K562 (cell line): ENCODE data around the gene KIAA1614. TPM values are rescaled to one million over a fixed set of nuclear protein-coding genes. Genes with fewer than 3 reads are reported as not detected.

Experiments used
- ATAC-seq: fragments of 200-7000 bp; cut with Tn5 transposase; 3 replicates; pipeline ENCODE4 v1.9.1; 2020; ENCODE audit warnings: moderate library complexity
- BruUV-seq: library from RNA; stranded (reverse); fragments of 400-500 nt; replicated peaks from 2 replicates; lab custom pipeline; 2021; lab: Mats Ljungman, UMichigan
- CTCF ChIA-PET: fragments of 300-600 bp; formaldehyde crosslinking; extraction: SDS; loops from one replicate; lab custom pipeline; 2021; ENCODE audit warnings: low intra/inter-chr PET ratio; lab: Yijun Ruan, JAX
- POLR2A ChIA-PET: fragments of 300-600, 350-650 bp; sonication (Branson Sonifier 250); formaldehyde crosslinking; extraction: SDS; loops from one replicate; lab custom pipeline; 2021; ENCODE audit warnings: antibody characterized with exemption, inconsistent platforms; lab: Yijun Ruan, JAX
- DNase-seq, 4 experiments: peaks; one replicate each; pipeline versions ENCODE4 v3.0.0 to v3.0.0-alpha.2; 2011 to 2018; ENCODE audit warnings: low spot score in 3 of 4, mixed read lengths in 3 of 4; ENCODE audit errors: extremely low read depth in 1 of 4
- FAIRE-seq: peaks from 2 replicates; lab custom pipeline; 2011; peaks lifted over from hg19 to GRCh38; lab: Jason Lieb, UNC
- H2AFZ ChIP-seq: 2 replicates; pipeline ENCODE4 v1.6.0; 2011; ENCODE audit warnings: low read depth, low read length, control low read depth, inconsistent platforms
- H3K27ac ChIP-seq: fragments of 200-600 bp; 3 replicates; pipeline ENCODE4 v1.8.0; 2011; ENCODE audit warnings: low read depth, mild to moderate bottlenecking, control low read depth, inconsistent platforms, low read length, moderate library complexity, mixed read lengths; ENCODE audit errors: extremely low read depth
- H3K27me3 ChIP-seq, 2 experiments: fragments of 300-600 bp in 1 of 2; 2 replicates in 1 of 2; 3 replicates in 1 of 2; pipeline versions ENCODE4 v1.6.0 to v1.8.0; 2011; ENCODE audit warnings: inconsistent platforms in 2 of 2, low read length in 2 of 2, mild to moderate bottlenecking in 1 of 2, mixed read lengths in 1 of 2, moderate library complexity in 1 of 2; ENCODE audit not compliant: control insufficient read depth in 2 of 2, insufficient read depth in 2 of 2
- H3K36me3 ChIP-seq: fragments of 300-600 bp; 3 replicates; pipeline ENCODE4 v1.8.0; 2011; ENCODE audit warnings: mild to moderate bottlenecking, low read length, inconsistent platforms; ENCODE audit not compliant: control insufficient read depth, insufficient read depth
- H3K4me1 ChIP-seq, 2 experiments: fragments of 200-600 bp in 1 of 2; replicated peaks in 1 of 2; 2 replicates in 1 of 2; 3 replicates in 1 of 2; pipeline versions ENCODE4 v1.5.1 to v1.8.0; 2011; ENCODE audit warnings: inconsistent platforms in 2 of 2, low read length in 2 of 2, mild to moderate bottlenecking in 1 of 2, mixed read lengths in 1 of 2, moderate library complexity in 1 of 2; ENCODE audit not compliant: control insufficient read depth in 2 of 2, insufficient read depth in 2 of 2
- H3K4me2 ChIP-seq: 2 replicates; pipeline ENCODE4 v1.6.1; 2011; ENCODE audit warnings: low read length, control low read depth, inconsistent platforms, mixed read lengths; ENCODE audit not compliant: insufficient read depth
- H3K4me3 ChIP-seq: fragments of 200-600 bp; sonication (generic), shearing (Covaris generic); 2 replicates; pipeline ENCODE4 v1.5.1; 2016; ENCODE audit warnings: control low read depth, inconsistent platforms
- H3K79me2 ChIP-seq: fragments of 200-600 bp; 3 replicates; pipeline ENCODE4 v1.8.0; 2011; ENCODE audit warnings: low read length, inconsistent platforms; ENCODE audit not compliant: control insufficient read depth, insufficient read depth
- H3K9ac ChIP-seq, 2 experiments: 2 replicates each; pipeline versions ENCODE4 v1.6.0 to v1.6.1; 2011; ENCODE audit warnings: low read depth in 2 of 2, low read length in 2 of 2, control low read depth in 1 of 2, inconsistent platforms in 1 of 2, mild to moderate bottlenecking in 1 of 2, mixed read lengths in 1 of 2; ENCODE audit not compliant: insufficient read depth in 1 of 2
- H3K9me1 ChIP-seq: one replicate; pipeline ENCODE4 v1.6.0; 2011; ENCODE audit warnings: inconsistent platforms, mild to moderate bottlenecking, low read length, moderate library complexity; ENCODE audit not compliant: control insufficient read depth, insufficient read depth
- H3K9me3 ChIP-seq: replicated peaks from 2 replicates; pipeline ENCODE4 v1.5.1; 2011; ENCODE audit warnings: low read depth, low read length, inconsistent platforms; ENCODE audit not compliant: control insufficient read depth, insufficient read depth
- H4K20me1 ChIP-seq: replicated peaks from 2 replicates; pipeline ENCODE4 v1.6.1; 2011; ENCODE audit warnings: low read length, inconsistent platforms, mixed read lengths; ENCODE audit not compliant: control insufficient read depth, insufficient read depth
- CREBBP ChIP-seq: IDR thresholded peaks from one replicate; pipeline ENCODE4 v1.6.1; 2012; ENCODE audit warnings: low read depth, mild to moderate bottlenecking, control low read depth, inconsistent platforms, low read length
- FOXA3 ChIP-seq, 2 experiments: fragments of 450-650 bp in 1 of 2; sonication (generic) in 1 of 2; formaldehyde crosslinking; IDR thresholded peaks in 1 of 2; conservative IDR thresholded peaks in 1 of 2; 2 replicates each; pipeline versions ENCODE4 v1.4.0 to v1.8.0; 2020 to 2022; ENCODE audit warnings: mild to moderate bottlenecking in 2 of 2, missing genetic modification reagents in 1 of 2
- GATA2 ChIP-seq: sonication (generic); formaldehyde crosslinking; IDR thresholded peaks from 2 replicates; pipeline ENCODE4 v1.4.0; 2020; ENCODE audit warnings: mild to moderate bottlenecking, missing genetic modification reagents
- STAT5A ChIP-seq: IDR thresholded peaks from 2 replicates; pipeline ENCODE4 v1.6.1; 2012; ENCODE audit warnings: low read length, inconsistent platforms, borderline replicate concordance
- WHSC1 ChIP-seq: IDR thresholded peaks from one replicate; pipeline ENCODE4 v1.6.1; 2012; ENCODE audit warnings: low read length, control low read depth, inconsistent platforms
- WGBS: fragments of 100-300 bp; shearing (Covaris generic); methylation state at CpG from one replicate; pipeline ENCODE4 v1.1.6; 2016; ENCODE audit warnings: low coverage, mixed read lengths; ENCODE audit not compliant: insufficient coverage; ENCODE audit errors: missing lambda C conversion rate; 5-methylcytosine and 5-hydroxymethylcytosine counted together
- in situ Hi-C: fragments of 300-500 bp; cut with MboI; formaldehyde crosslinking; loops from 4 replicates; pipeline ENCODE4 v1.15.0; 2018; ENCODE audit warnings: inconsistent platforms, mixed read lengths
- intact Hi-C: fragments of 100-400 bp; cut with micrococcal nuclease; formaldehyde crosslinking; loops from 2 replicates; pipeline ENCODE4 v1.14.2; 2022
- polyA plus RNA-seq, 8 experiments: library from polyadenylated mRNA; depleted of rRNA in 4 of 8; stranded (reverse) in 5 of 8; unstranded in 3 of 8; fragments of >200 nt; fragmentation: Nextera tagmentation in 2 of 8; fragmentation: Illumina TruSeq in 1 of 8; extraction: Ambion mirVana in 2 of 8; extraction: Trizol in 1 of 8; gene quantifications; 2 replicates each; pipeline versions ENCODE4 v1.2.1 to v1.2.3, GENCODE V29; 2011 to 2014; ENCODE audit warnings: inconsistent platforms in 1 of 8, missing spikeins in 1 of 8
- total RNA-seq, 7 experiments: library from RNA; depleted of rRNA in 6 of 7; stranded (reverse); fragments of >200 nt in 6 of 7; fragmentation: Illumina TruSeq in 2 of 7; extraction: Trizol in 2 of 7; gene quantifications; 2 replicates each; pipeline versions ENCODE4 v1.2.1 to v1.2.3, GENCODE V29; 2011 to 2021; ENCODE audit warnings: low replicate concordance in 1 of 7
- TF ChIP-seq, protein P1 (sequence below), 2 experiments: fragments of 450-650 bp; conservative IDR thresholded peaks; 2 replicates each; pipeline ENCODE4 v1.6.1; 2017; ENCODE audit warnings: mild to moderate bottlenecking in 2 of 2, moderate library complexity in 2 of 2

KIAA1614 gene
- total and polyA plus RNA-seq, 9 of the 15 experiments (the other 6 are each of a cell fraction or from before 2014, with no cell fraction given): 0.01 to 1.1 (median 0.15) TPM; not detected in 1

DNA sequence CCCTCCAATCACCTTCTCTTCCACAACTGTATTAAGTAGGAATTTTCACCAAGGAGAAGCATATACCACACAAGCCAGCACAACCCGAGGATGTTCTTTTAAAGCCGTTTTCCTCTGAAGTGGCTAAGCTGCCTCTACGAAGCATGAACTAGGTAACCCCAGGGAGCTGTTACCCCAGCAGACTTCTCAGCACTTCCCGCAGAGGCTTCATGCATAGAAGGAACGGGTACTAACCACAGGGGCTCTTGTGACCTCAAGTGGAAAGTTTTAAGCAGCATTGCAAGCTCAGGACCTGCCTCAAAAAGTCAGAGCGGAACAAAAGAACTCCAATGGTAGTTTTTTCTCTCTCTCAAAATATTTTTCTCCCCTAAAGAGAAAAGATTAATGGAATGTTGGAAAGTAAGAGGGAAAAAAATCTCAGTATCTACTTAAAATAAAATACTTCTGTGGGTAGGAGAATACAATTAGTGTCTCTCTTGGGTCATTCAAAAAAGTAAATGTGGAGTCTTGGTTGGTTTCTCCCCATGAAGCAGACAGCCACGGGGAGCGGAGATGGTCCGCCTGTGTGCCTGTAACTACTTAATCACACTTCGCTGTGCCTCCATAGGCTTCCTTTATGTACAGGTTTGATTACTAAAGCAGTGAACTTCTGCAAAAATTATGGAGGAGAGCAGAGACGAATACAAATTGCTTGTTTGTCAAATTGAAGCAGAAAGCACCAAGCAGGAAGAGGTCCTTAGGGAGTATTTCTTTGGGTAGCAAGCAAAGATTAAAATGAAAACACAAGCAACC, 69.1 kb downstream of the KIAA1614 start:
- no peak overlapping the region for H2AFZ ChIP-seq
- no peaks in the 10 kb centered on the region for H3K4me1 ChIP-seq
- FAIRE-seq (no peak), ATAC-seq (no peak), DNase-seq (no peak)
- no peak overlapping the region for H3K9ac ChIP-seq
- no TSS peak for BruUV-seq
- H3K9me3 ChIP-seq: no peaks in the 10 kb centered on the region
- H4K20me1 ChIP-seq: no peaks in the 10 kb centered on the region
- H3K79me2 ChIP-seq: no peaks in the 10 kb centered on the region
- CTCF ChIA-PET: no interaction called here
- TF ChIP-seq WHSC1 (no peak), STAT5A (no peak), CREBBP (no peak), FOXA3 (CRISPR knock-in tag; conservative IDR thresholded peaks at IDR 0.05 in 1 of 2, IDR thresholded peaks at IDR 0.05 in 1 of 2) (no peak), GATA2 (CRISPR knock-in tag) (no peak)
- TF ChIP-seq, protein P1, sequence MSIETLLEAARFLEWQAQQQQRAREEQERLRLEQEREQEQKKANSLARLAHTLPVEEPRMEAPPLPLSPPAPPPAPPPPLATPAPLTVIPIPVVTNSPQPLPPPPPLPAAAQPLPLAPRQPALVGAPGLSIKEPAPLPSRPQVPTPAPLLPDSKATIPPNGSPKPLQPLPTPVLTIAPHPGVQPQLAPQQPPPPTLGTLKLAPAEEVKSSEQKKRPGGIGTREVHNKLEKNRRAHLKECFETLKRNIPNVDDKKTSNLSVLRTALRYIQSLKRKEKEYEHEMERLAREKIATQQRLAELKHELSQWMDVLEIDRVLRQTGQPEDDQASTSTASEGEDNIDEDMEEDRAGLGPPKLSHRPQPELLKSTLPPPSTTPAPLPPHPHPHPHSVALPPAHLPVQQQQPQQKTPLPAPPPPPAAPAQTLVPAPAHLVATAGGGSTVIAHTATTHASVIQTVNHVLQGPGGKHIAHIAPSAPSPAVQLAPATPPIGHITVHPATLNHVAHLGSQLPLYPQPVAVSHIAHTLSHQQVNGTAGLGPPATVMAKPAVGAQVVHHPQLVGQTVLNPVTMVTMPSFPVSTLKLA (conservative IDR thresholded peaks at IDR 0.05): no peak
- POLR2A ChIA-PET: interaction anchor here (0.6 to 0.7 kb wide), 2 partner anchors 40 to 83 kb away, joined by 3 to 4 read pairs; no protein-coding TSS in a partner anchor
- no peaks in the 10 kb centered on the region for H3K9me1 ChIP-seq
- no peak overlapping the region for H3K4me3 ChIP-seq
- no peaks in the 10 kb centered on the region for H3K27me3 ChIP-seq
- no peak overlapping the region for H3K4me2 ChIP-seq
- intact Hi-C loops: no loop called here
- peaks cover 73% of the 10 kb centered on the region for H3K36me3 ChIP-seq
- in situ Hi-C loops: no loop called here
- no peak overlapping the region for H3K27ac ChIP-seq
- 85% methylated on average over 11 of the region's 11 CpGs for WGBS
